ENCODE measurements around the gene IFNLR1.

Gene IFNLR1

GRCh38 chr1:24175033-24175755 is 11.9 kb downstream of the IFNLR1 start:
- DNase-seq = no peak

- no peak for DNase-seq
These were observed 13.2 kb downstream of the IFNLR1 start for GRCh38 chr1:24173638-24174575.

GRCh38 chr1:24172598-24172997 is 14.5 kb downstream of the IFNLR1 start:
- DNase-seq = no peak

GRCh38 chr1:24169286-24169685 is 17.8 kb downstream of the IFNLR1 start:
- no peak for DNase-seq

- DNase-seq = no peak
These were observed 18.8 kb downstream of the IFNLR1 start for GRCh38 chr1:24168245-24168644.

GRCh38 chr1:24167008-24167407 is 20.1 kb downstream of the IFNLR1 start:
- DNase-seq = no peak

GRCh38 chr1:24165500-24165899 is 21.6 kb downstream of the IFNLR1 start:
- no peak for DNase-seq

GRCh38 chr1:24164004-24164403 is 23.1 kb downstream of the IFNLR1 start:
- no peak for DNase-seq

GRCh38 chr1:24162201-24162600 is 24.9 kb downstream of the IFNLR1 start:
- no peak for DNase-seq

- DNase-seq = no peak
These were observed 25.8 kb downstream of the IFNLR1 start for GRCh38 chr1:24161270-24161669.

- DNase-seq = no peak
These were observed 27.7 kb downstream of the IFNLR1 start for GRCh38 chr1:24159366-24159765.

- DNase-seq = no peak
These were observed 29.1 kb downstream of the IFNLR1 start for GRCh38 chr1:24157918-24158481.

- DNase-seq = no peak
These were observed 30.4 kb downstream of the IFNLR1 start for GRCh38 chr1:24156542-24157260.

GRCh38 chr1:24155011-24155782 is 31.9 kb downstream of the IFNLR1 start:
- DNase-seq = no peak

- DNase-seq = no peak
These were observed 32.9 kb downstream of the IFNLR1 start for GRCh38 chr1:24154215-24154614.

GRCh38 chr1:24152631-24153494 is 34.2 kb downstream of the IFNLR1 start:
- DNase-seq = no peak

- DNase-seq = no peak
These were observed 35.9 kb downstream of the IFNLR1 start for GRCh38 chr1:24151175-24151533.

- DNase-seq = peak; percentile 86
These were observed 36.6 kb downstream of the IFNLR1 start for GRCh38 chr1:24150234-24151174.

- peak; percentile 57 for DNase-seq
These were observed 37.2 kb downstream of the IFNLR1 start for GRCh38 chr1:24149866-24150233.

GRCh38 chr1:24147816-24148215 is 39.3 kb downstream of the IFNLR1 start:
- DNase-seq = no peak
